H9 (cell line): ENCODE measurements around the gene LRCH4. TPM values are rescaled to one million over a fixed set of nuclear protein-coding genes. Genes with fewer than 3 reads are reported as not detected.

Experiments used
- DNase-seq: peaks from one replicate; pipeline ENCODE4 v3.0.0-alpha.2; 2017
- H2AFZ ChIP-seq: one replicate; pipeline ENCODE4 v1.6.1; 2013; ENCODE audit warnings: mild to moderate bottlenecking, low read length, control low read depth, moderate library complexity
- H2AK5ac ChIP-seq: 2 replicates; pipeline ENCODE4 v1.6.1; 2013; ENCODE audit warnings: low read length, control low read depth, mixed read lengths; ENCODE audit not compliant: insufficient read length
- H2BK120ac ChIP-seq: one replicate; pipeline ENCODE4 v1.6.1; 2013; ENCODE audit warnings: low read depth, mild to moderate bottlenecking, low read length, control low read depth, inconsistent platforms; ENCODE audit not compliant: poor library complexity, severe bottlenecking
- H2BK12ac ChIP-seq: 2 replicates; pipeline ENCODE4 v1.6.1; 2013; ENCODE audit warnings: low read length, control low read depth, mixed read lengths, low read depth; ENCODE audit not compliant: insufficient read length
- H2BK15ac ChIP-seq: 2 replicates; pipeline ENCODE4 v1.6.1; 2013; ENCODE audit warnings: low read depth, low read length, control low read depth
- H2BK20ac ChIP-seq: one replicate; pipeline ENCODE4 v1.6.1; 2013; ENCODE audit warnings: low read depth, mild to moderate bottlenecking, low read length, control low read depth, inconsistent platforms; ENCODE audit not compliant: poor library complexity, severe bottlenecking
- H2BK5ac ChIP-seq: 2 replicates; pipeline ENCODE4 v1.6.1; 2013; ENCODE audit warnings: low read length, control low read depth, mixed read lengths; ENCODE audit not compliant: insufficient read length
- H3K14ac ChIP-seq: 2 replicates; pipeline ENCODE4 v1.6.1; 2013; ENCODE audit warnings: low read length, control low read depth; ENCODE audit not compliant: insufficient read depth
- H3K18ac ChIP-seq: 2 replicates; pipeline ENCODE4 v1.6.1; 2013; ENCODE audit warnings: low read depth, mild to moderate bottlenecking, mixed read lengths, low read length, control low read depth; ENCODE audit not compliant: insufficient read length
- H3K23ac ChIP-seq: 2 replicates; pipeline ENCODE4 v1.6.1; 2013; ENCODE audit warnings: low read length, control low read depth, mixed read lengths, low read depth; ENCODE audit not compliant: insufficient read length
- H3K23me2 ChIP-seq: 2 replicates; pipeline ENCODE4 v1.6.1; 2013; ENCODE audit warnings: low read depth, mild to moderate bottlenecking, mixed read lengths, low read length, control low read depth; ENCODE audit not compliant: insufficient read length, poor library complexity, severe bottlenecking
- H3K27ac ChIP-seq: 2 replicates; pipeline ENCODE4 v1.5.1; 2013; ENCODE audit warnings: low read length, control low read depth, mixed read lengths, low read depth; ENCODE audit not compliant: insufficient read length
- H3K27me3 ChIP-seq: 2 replicates; pipeline ENCODE4 v1.6.1; 2013; ENCODE audit warnings: low read length, control low read depth, inconsistent platforms; ENCODE audit not compliant: insufficient read depth
- H3K4ac ChIP-seq: 2 replicates; pipeline ENCODE4 v1.6.1; 2013; ENCODE audit warnings: low read depth, mild to moderate bottlenecking, control low read depth, inconsistent platforms, low read length, moderate library complexity
- H3K4me1 ChIP-seq: 2 replicates; pipeline ENCODE4 v1.6.1; 2013; ENCODE audit warnings: low read length, control low read depth, inconsistent platforms; ENCODE audit not compliant: insufficient read depth
- H3K4me2 ChIP-seq: 2 replicates; pipeline ENCODE4 v1.6.1; 2013; ENCODE audit warnings: low read length, control low read depth, mixed read lengths; ENCODE audit not compliant: insufficient read length, insufficient read depth
- H3K56ac ChIP-seq: 2 replicates; pipeline ENCODE4 v1.6.1; 2013; ENCODE audit warnings: low read depth, mild to moderate bottlenecking, mixed read lengths, low read length, control low read depth; ENCODE audit not compliant: insufficient read length
- H3K79me1 ChIP-seq: 2 replicates; pipeline ENCODE4 v1.6.1; 2013; ENCODE audit warnings: low read depth, mild to moderate bottlenecking, moderate library complexity, low read length, control low read depth, inconsistent platforms; ENCODE audit not compliant: insufficient read depth, poor library complexity, severe bottlenecking
- H3K79me2 ChIP-seq: 2 replicates; pipeline ENCODE4 v1.6.1; 2013; ENCODE audit warnings: low read length, control low read depth, inconsistent platforms; ENCODE audit not compliant: insufficient read depth
- H3K9ac ChIP-seq: 2 replicates; pipeline ENCODE4 v1.6.1; 2013; ENCODE audit warnings: low read length, control low read depth, mixed read lengths; ENCODE audit not compliant: insufficient read length; ENCODE audit errors: extremely low read depth
- H3K9me3 ChIP-seq: one replicate; pipeline ENCODE4 v1.6.1; 2013; ENCODE audit warnings: low read depth, low read length, inconsistent platforms; ENCODE audit not compliant: control insufficient read depth
- H3T11ph ChIP-seq: one replicate; pipeline ENCODE4 v1.6.1; 2013; ENCODE audit warnings: mild to moderate bottlenecking, low read length, control low read depth, inconsistent platforms
- H4K20me1 ChIP-seq: one replicate; pipeline ENCODE4 v1.6.1; 2013; ENCODE audit not compliant: control insufficient read depth, insufficient read length, insufficient read depth
- H4K5ac ChIP-seq: 2 replicates; pipeline ENCODE4 v1.6.1; 2013; ENCODE audit warnings: low read depth, mild to moderate bottlenecking, mixed read lengths, low read length, control low read depth; ENCODE audit not compliant: insufficient read length
- H4K8ac ChIP-seq: replicated peaks from 2 replicates; pipeline ENCODE4 v1.6.1; 2013; ENCODE audit warnings: low read length, control low read depth, mixed read lengths, low read depth; ENCODE audit not compliant: insufficient read length
- H4K91ac ChIP-seq: 2 replicates; pipeline ENCODE4 v1.6.1; 2013; ENCODE audit warnings: low read depth, mild to moderate bottlenecking, moderate library complexity, mixed read lengths, low read length, control low read depth; ENCODE audit not compliant: insufficient read length
- H3K27ac Mint-ChIP-seq, 3 experiments: 2 replicates in 2 of 3; 3 replicates in 1 of 3; pipeline ENCODE4 v1.8.0; 2020 to 2021; ENCODE audit warnings: mixed read lengths in 3 of 3, mild to moderate bottlenecking in 1 of 3, moderate library complexity in 1 of 3
- H3K27me3 Mint-ChIP-seq: 2 replicates; pipeline ENCODE4 v1.8.0; 2021; ENCODE audit warnings: low read depth, mild to moderate bottlenecking, moderate library complexity, mixed read lengths
- H3K36me3 Mint-ChIP-seq, 3 experiments: 2 replicates in 2 of 3; 3 replicates in 1 of 3; pipeline ENCODE4 v1.8.0; 2020 to 2021; ENCODE audit warnings: low read depth in 3 of 3, mixed read lengths in 3 of 3; ENCODE audit not compliant: insufficient read depth in 1 of 3
- H3K4me1 Mint-ChIP-seq, 2 experiments: 2 replicates each; pipeline ENCODE4 v1.8.0; 2020; ENCODE audit warnings: mixed read lengths in 2 of 2
- H3K4me3 Mint-ChIP-seq, 2 experiments: 2 replicates in 1 of 2; 3 replicates in 1 of 2; pipeline ENCODE4 v1.8.0; 2020 to 2021; ENCODE audit warnings: mild to moderate bottlenecking in 2 of 2, mixed read lengths in 2 of 2, moderate library complexity in 1 of 2
- H3K9me3 Mint-ChIP-seq, 2 experiments: 2 replicates in 1 of 2; 3 replicates in 1 of 2; pipeline ENCODE4 v1.8.0; 2020; ENCODE audit warnings: mild to moderate bottlenecking in 2 of 2, mixed read lengths in 2 of 2, moderate library complexity in 1 of 2
- WGBS: extraction: QIAGEN DNeasy Blood & Tissue Kit; methylation state at CpG from one replicate; pipeline ENCODE4 v1.1.7; 2013; ENCODE audit warnings: missing lambda C conversion rate, low lambda C conversion rate, mixed read lengths; ENCODE audit not compliant: insufficient read length; ENCODE audit errors: extremely low coverage; 5-methylcytosine and 5-hydroxymethylcytosine counted together
- total RNA-seq: library from RNA; stranded (reverse); gene quantifications from 2 replicates; pipeline ENCODE4 v1.2.1, GENCODE V29; 2021
- TF ChIP-seq, protein P1 (sequence below): fragments of 200-600 bp; sonication (generic); conservative IDR thresholded peaks from 3 replicates; pipeline ENCODE4 v1.8.0; 2021; ENCODE audit warnings: antibody characterized with exemption, mild to moderate bottlenecking

The LRCH4 gene
- total RNA-seq, 1 experiment from 2014 or later, result 39.1 TPM

DNA sequence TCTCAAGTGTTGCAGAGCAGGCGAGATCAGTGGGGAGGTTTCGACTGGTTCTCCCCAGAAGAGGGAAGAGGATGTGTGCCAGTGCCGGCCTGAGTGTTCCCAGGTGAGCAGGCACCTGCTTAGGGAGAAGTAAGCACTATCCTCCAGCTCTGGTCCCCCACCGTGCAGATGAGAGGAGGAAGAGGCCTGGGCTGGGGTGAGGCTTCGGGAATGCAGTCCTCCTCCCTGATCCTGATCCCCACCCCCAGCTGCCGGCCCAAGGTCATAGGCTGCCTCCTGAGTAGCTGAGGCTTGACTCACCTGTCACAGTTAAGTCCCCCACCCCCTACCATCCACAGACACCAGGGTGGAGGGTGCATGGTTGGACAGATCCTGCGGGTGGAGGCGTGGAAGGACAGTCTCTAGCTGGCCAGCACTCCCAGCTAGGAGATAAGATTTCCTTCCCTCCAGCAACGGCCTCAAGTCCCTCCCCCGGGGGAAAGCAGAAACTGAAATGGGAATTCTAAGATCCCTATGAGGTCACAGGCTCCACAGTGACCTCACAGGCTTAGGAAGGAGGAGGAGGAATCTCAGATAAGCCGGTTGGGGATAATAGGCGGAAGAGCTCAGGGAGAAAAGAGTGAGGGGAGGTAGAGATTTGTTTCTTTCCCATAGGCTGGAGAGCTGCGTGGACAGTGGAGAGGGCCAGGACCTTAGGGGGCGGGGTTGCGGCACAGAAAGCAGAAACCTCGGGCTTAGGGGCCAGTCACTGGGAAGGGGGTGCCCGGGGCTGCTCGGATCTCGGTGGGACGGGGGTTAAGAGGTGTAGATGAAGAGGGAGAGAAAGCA lies 1.0 kb downstream of the LRCH4 start:
- Histone ChIP-seq H3K27ac (no peak overlapping the region), H3K4me1 (peaks cover 7% of the 10 kb centered on the region; the same call in 1 of the 2 replicates), H3K9me3 (no peaks in the 10 kb centered on the region), H2BK12ac (no peak overlapping the region), H3K4ac (no peak overlapping the region), H4K5ac (no peak overlapping the region), H2BK15ac (no peak overlapping the region), H2AFZ (no peak overlapping the region), H2BK5ac (no peak overlapping the region), H3K79me1 (no peaks in the 10 kb centered on the region), H3K4me2 (peak overlapping the region; percentile 78), H3K27me3 (no peaks in the 10 kb centered on the region), H4K20me1 (no peaks in the 10 kb centered on the region), H2AK5ac (no peak overlapping the region), H3K9ac (peak overlapping the region; percentile 31), H2BK120ac (no peak overlapping the region), H3K23ac (no peak overlapping the region), H4K8ac (no peak overlapping the region), H3T11ph (no peak overlapping the region), H3K14ac (peak overlapping the region; percentile 2; the same call in 1 of the 2 replicates), H2BK20ac (no peak overlapping the region), H3K79me2 (no peaks in the 10 kb centered on the region), H3K18ac (peak overlapping the region; percentile 6), H4K91ac (no peak overlapping the region), H3K56ac (no peak overlapping the region), H3K23me2 (peaks cover 8% of the 10 kb centered on the region)
- Mint-ChIP-seq H3K4me3 (peak overlapping the region; percentile 90 to 98), H3K27ac (peak overlapping the region; percentile 97 to 99 (median 99)), H3K4me1 (peaks cover 31 to 38% of the 10 kb centered on the region in 2 experiments), H3K9me3 (no peaks in the 10 kb centered on the region), H3K36me3 (peaks cover 3 to 9% (median 4%) of the 10 kb centered on the region in 3 experiments; a peak in 2 of 7 replicates), H3K27me3 (peaks cover 13% of the 10 kb centered on the region)
- TF ChIP-seq, protein P1, sequence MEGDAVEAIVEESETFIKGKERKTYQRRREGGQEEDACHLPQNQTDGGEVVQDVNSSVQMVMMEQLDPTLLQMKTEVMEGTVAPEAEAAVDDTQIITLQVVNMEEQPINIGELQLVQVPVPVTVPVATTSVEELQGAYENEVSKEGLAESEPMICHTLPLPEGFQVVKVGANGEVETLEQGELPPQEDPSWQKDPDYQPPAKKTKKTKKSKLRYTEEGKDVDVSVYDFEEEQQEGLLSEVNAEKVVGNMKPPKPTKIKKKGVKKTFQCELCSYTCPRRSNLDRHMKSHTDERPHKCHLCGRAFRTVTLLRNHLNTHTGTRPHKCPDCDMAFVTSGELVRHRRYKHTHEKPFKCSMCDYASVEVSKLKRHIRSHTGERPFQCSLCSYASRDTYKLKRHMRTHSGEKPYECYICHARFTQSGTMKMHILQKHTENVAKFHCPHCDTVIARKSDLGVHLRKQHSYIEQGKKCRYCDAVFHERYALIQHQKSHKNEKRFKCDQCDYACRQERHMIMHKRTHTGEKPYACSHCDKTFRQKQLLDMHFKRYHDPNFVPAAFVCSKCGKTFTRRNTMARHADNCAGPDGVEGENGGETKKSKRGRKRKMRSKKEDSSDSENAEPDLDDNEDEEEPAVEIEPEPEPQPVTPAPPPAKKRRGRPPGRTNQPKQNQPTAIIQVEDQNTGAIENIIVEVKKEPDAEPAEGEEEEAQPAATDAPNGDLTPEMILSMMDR, result no peak
- peak; percentile 84 for DNase-seq
- WGBS, result no CpG with 5 or more reads among the region's 20 CpGs
